Ishikawa (cell line): ENCODE measurements around the gene SLK.

Source experiments
- CEBPB ChIP-seq: IDR thresholded peaks from 2 replicates; pipeline ENCODE4 v1.6.1; 2012
- EP300 ChIP-seq: IDR thresholded peaks from 2 replicates; pipeline ENCODE4 v1.6.1; 2012; ENCODE audit warnings: borderline replicate concordance
- NFIC ChIP-seq: IDR thresholded peaks from 2 replicates; pipeline ENCODE4 v1.6.1; 2012
- RAD21 ChIP-seq: IDR thresholded peaks from 2 replicates; pipeline ENCODE4 v1.6.1; 2012; ENCODE audit warnings: low read depth
- TAF1 ChIP-seq: IDR thresholded peaks from 2 replicates; pipeline ENCODE4 v1.6.1; 2012; ENCODE audit warnings: low read depth, mild to moderate bottlenecking
- TCF12 ChIP-seq: IDR thresholded peaks from 2 replicates; pipeline ENCODE4 v1.6.1; 2012; ENCODE audit warnings: low read depth
- TEAD4 ChIP-seq: IDR thresholded peaks from 2 replicates; pipeline ENCODE4 v1.6.1; 2012
- YY1 ChIP-seq: IDR thresholded peaks from 2 replicates; pipeline ENCODE4 v1.6.1; 2012; ENCODE audit warnings: low read depth
- ZBTB7A ChIP-seq: IDR thresholded peaks from 2 replicates; pipeline ENCODE4 v1.6.1; 2012; ENCODE audit warnings: low read depth
- TF ChIP-seq, protein P1 (sequence below): IDR thresholded peaks from 2 replicates; pipeline ENCODE4 v1.6.1; 2012
- TF ChIP-seq, protein P2 (sequence below): IDR thresholded peaks from 2 replicates; pipeline ENCODE4 v1.6.1; 2012; ENCODE audit warnings: low read depth, mild to moderate bottlenecking
- TF ChIP-seq, protein P3 (sequence below): IDR thresholded peaks from 2 replicates; pipeline ENCODE4 v1.6.1; 2012

DNA sequence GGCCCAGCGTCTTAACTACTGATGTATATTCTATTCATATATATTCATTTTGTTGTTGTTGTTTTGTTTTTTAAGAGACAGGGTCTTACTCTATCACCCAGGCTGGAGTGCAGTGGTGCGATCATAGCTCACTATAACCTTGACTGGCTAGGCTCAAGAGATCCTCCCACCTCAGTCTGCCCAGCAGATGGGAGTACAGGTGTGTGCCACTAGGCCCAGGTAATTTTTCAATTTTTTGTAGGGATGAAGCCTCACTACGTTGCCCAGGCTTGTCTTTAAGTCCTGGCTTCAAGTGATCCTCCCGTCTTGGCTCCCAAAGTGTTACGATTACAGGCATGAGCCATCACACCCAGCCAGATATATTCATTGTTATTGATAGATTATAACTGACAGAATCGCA, 36.1 kb upstream of the SLK start:
- TF ChIP-seq EP300 (no peak), TCF12 (no peak), RAD21 (no peak), TAF1 (no peak), CEBPB (no peak), NFIC (no peak), TEAD4 (no peak), YY1 (no peak), ZBTB7A (no peak)
- TF ChIP-seq, protein P1, sequence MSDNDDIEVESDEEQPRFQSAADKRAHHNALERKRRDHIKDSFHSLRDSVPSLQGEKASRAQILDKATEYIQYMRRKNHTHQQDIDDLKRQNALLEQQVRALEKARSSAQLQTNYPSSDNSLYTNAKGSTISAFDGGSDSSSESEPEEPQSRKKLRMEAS: no peak
- TF ChIP-seq, protein P2, sequence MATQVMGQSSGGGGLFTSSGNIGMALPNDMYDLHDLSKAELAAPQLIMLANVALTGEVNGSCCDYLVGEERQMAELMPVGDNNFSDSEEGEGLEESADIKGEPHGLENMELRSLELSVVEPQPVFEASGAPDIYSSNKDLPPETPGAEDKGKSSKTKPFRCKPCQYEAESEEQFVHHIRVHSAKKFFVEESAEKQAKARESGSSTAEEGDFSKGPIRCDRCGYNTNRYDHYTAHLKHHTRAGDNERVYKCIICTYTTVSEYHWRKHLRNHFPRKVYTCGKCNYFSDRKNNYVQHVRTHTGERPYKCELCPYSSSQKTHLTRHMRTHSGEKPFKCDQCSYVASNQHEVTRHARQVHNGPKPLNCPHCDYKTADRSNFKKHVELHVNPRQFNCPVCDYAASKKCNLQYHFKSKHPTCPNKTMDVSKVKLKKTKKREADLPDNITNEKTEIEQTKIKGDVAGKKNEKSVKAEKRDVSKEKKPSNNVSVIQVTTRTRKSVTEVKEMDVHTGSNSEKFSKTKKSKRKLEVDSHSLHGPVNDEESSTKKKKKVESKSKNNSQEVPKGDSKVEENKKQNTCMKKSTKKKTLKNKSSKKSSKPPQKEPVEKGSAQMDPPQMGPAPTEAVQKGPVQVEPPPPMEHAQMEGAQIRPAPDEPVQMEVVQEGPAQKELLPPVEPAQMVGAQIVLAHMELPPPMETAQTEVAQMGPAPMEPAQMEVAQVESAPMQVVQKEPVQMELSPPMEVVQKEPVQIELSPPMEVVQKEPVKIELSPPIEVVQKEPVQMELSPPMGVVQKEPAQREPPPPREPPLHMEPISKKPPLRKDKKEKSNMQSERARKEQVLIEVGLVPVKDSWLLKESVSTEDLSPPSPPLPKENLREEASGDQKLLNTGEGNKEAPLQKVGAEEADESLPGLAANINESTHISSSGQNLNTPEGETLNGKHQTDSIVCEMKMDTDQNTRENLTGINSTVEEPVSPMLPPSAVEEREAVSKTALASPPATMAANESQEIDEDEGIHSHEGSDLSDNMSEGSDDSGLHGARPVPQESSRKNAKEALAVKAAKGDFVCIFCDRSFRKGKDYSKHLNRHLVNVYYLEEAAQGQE: no peak
- TF ChIP-seq, protein P3, sequence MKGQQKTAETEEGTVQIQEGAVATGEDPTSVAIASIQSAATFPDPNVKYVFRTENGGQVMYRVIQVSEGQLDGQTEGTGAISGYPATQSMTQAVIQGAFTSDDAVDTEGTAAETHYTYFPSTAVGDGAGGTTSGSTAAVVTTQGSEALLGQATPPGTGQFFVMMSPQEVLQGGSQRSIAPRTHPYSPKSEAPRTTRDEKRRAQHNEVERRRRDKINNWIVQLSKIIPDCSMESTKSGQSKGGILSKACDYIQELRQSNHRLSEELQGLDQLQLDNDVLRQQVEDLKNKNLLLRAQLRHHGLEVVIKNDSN: no peak
